Activated CD8-positive, alpha-beta memory T cell treated with anti-CD3 and anti-CD28 coated beads for 48 hours (primary cell): Measurements from ENCODE around the gene DGKQ.
"Not testable (repeated sequence)": the region's sequence is repeated elsewhere in the genome, so short reads cannot be mapped to it uniquely, and the experiment has no call there.

Experiments used
- DNase-seq, 3 experiments: peaks; one replicate each; pipeline ENCODE4 v3.0.0-alpha.2; 2020; ENCODE audit warnings: low read depth in 2 of 3, low spot score in 2 of 3

The DGKQ gene

DNA sequence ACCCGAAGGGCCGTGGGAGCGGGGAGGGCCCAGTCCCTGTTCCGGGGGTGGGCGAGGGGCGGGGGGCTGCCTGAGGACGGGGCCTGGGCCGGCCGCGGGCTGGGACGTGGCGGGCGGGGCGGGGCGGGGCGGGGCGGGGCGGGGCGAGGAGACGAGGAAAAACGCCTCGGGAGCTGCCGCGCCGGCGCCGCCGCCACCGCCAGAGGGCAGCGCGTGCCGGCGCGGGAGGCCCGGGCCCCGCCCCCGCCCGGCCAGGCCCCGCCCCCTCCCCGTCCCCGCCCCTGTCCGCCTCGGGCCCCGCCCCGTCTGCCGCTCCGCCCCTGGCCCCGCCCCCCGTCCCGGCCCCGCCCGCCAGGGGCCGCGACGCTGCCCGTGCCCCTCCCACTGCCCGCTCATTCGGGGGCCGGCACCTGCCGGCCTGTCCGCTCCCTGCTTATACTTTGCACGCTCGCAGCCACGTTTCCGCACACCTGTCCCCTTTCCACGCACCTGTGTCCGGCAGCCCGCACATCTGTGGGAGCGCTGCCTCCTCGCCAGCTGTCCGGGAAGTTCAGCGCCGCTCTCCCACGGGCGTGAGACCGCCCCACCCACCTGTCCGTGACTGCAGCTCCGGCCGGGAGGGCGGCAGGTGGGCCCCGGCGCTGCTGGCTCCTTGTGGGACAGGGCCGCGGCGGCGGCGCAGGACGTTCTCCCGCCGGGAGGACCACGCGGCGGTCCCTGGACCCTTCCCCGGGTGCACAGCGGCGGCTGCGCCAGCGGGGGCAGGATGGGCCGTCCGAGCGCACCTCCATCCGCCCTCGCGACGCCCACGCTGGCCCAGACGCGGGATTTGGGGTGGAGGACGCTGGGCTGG is 36.4 kb upstream of the DGKQ start:
- peak; percentile 52 to 60 (median 55) for DNase-seq

DNA sequence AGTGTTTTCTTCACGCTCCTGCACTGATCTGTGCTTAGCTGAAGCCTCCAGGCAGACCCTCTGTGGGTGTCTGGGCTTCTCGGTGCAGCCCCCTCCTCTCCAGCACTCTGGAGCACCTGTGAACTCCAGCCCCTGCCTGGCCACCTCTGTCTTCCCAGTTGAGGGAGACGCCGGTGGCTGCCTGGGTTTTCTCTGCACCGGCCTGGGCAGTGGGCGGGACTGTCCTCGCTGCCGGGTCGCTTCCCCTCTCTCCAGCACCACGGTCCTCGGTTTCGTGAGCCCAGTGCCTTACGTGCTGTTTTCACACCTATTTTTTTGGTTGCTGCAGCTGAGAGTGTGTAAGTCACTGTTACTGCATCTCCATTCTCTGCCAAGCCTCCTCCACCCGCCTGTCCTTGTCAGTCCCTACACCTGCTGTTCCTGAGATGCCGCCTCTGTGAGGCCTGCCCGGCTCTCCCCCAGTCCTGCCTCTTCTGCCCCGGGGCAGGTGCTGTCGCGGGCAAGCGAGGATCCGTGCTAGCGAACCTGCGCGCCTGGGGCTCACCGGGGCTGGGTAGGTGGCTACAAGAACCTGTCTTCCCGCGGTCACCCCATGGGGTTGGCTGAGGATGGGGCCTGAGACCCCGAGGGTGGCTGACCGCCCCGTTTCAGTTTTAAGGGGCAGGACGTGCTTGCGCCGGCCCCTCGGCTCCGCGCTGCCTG is 35.6 kb upstream of the DGKQ start:
- DNase-seq, result no peak

DNA sequence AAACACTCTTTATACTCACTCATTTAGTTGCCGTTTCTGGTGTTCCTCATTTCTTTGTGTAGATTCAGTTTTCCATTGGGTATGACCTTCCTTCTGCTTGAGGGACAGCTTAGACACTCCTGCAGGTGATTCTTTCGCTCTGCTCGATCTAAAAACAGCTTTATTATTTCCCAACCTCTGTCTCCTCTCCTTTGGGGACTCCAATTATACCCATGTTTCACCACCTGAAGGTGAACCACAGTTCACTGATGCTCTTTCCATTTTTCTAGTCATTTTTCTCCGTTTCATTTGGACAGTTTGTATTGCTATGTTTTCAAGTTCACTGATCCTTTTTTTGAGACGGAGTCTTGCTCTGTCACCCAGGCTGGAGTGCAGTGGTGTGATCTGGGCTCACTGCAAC is 33.5 kb upstream of the DGKQ start:
- no peak for DNase-seq

DNA sequence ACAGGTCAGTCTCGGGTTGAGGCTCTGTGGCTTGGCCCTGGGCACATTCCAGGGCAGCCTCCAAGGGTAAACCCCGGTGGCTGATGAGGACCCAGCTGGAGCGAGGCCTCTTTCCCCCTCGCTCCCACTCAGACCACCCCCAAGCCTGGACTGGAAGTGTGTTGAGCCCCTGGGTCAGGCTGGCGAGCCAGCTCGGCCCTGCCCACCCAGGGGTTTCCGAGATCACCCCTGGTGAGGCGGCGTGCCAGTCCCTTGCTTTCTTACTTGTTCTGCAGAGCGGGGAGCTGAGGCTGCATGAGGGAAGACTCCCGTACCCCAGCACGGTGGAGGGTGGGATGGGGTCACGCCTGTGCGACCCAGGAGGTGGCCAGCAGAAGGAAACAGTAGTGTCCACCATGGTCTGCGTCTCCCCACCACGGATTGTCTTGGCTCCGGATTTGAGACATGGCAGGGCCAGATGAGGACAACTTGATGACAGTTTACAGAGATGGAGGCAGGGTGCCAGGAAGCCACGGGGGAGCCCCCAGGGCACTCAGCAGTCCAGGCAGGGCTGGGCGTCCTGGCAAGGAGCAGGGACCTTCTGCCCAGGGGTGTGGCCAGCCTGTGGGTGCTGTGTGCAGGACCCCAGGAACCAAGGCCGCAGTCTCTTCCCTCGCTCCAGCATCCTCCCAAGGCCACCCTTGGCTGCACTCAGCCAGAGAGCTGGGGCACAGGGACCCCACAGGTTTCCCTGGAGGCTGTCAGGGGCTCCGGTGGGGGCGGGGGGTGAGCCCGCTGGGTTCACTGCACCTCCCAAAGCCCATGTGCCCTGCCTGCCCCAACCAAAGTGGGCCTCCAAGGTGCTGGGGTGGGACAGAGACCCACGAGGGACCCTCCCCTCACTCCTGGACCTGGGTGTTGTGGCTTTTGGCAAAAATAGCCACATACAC is 31.5 kb upstream of the DGKQ start:
- DNase-seq, result no peak

DNA sequence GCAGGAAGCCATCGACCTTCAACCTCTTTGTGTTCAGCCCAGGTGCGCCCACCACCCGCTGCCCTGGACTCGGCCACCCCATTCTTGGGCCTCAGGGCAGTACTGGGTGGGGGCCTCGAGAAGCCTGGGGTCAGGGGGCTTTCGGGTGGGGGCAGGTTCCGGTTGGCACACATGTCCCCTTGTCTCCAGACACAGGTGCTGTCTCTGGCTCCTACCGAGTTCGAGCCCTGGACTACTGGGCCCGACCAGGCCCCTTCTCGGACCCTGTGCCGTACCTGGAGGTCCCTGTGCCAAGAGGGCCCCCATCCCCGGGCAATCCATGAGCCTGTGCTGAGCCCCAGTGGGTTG is 30.7 kb upstream of the DGKQ start:
- DNase-seq, result no peak

DNA sequence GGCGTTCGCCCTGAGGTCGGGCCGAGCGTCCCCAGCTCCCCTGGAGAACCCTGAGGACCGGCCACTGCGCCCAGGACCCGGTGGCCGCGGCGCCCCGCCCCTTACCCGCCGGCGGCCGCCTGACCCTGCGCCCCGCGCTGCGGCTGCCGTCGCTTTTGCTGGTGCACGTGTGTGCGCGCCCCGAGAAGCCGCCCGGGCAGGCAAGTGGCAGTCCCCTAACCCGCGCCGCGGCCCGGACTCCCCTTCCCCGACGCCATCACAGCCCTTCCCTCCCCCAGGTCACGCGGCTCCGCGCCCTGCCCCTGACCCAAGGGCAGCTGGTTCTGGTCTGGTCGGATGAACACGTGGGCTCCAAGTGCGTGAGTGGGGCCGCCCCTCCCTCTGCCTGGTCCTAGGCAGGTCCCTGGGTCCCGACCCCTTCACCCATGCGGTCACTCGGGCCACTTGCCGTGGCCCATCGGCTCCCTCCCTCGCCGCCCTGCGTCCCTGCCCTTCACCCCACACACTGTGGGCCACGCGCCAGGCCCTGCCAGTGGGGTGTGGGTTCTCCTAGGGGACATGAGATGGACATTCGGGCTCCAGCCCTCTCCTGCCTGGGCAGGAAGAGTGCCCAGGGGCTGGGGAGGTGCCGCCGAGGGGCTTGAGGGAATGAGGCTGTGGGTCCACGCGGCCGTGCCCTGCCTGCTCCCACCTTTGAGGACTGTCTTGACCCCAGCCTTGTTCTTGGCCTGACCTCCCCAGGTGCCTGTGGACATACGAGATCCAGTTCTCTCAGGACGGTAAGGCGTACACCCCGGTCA is 30.1 kb upstream of the DGKQ start:
- no peak for DNase-seq

DNA sequence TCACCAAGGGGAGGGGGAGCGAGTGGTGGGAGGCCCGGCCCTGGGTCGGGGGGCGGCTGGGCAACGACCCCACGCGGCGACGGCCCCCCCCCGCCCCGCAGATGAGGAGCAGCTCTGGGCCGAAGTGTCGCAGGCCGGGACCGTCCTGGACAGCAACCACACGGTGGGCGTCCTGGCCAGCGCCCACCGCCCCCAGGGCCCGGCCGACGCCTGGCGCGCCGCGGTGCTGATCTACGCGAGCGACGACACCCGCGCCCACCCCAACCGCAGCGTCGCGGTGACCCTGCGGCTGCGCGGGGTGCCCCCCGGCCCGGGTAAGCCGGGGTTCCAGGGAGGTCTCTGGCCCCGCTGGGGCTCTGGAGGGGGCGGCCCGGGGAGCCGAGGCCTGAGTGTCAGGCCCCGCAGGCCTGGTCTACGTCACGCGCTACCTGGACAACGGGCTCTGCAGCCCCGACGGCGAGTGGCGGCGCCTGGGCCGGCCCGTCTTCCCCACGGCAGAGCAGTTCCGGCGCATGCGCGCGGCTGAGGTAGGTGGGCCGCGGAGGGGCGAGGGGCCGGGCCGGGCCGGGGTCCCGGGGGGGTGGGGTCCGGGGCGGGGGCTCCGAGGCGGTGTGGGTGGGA is 29.4 kb upstream of the DGKQ start:
- DNase-seq, result no peak

DNA sequence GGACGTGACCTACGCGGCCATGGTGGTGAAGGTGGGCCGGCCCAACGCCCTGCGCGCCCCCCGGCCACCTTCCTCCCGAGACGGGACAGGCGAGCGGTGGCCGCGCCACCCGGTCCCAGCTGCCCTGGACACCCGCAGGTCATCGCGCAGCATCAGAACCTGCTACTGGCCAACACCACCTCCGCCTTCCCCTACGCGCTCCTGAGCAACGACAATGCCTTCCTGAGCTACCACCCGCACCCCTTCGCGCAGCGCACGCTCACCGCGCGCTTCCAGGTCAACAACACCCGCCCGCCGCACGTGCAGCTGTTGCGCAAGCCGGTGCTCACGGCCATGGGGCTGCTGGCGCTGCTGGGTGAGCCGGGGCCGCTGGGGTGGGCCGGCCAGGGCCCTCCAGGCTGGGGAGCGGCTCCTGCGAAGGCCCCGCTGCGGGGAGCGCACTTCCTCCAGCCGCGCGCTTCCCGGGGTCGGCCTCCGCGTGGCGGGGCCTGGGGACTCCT is 28.8 kb upstream of the DGKQ start:
- DNase-seq, result no peak

DNA sequence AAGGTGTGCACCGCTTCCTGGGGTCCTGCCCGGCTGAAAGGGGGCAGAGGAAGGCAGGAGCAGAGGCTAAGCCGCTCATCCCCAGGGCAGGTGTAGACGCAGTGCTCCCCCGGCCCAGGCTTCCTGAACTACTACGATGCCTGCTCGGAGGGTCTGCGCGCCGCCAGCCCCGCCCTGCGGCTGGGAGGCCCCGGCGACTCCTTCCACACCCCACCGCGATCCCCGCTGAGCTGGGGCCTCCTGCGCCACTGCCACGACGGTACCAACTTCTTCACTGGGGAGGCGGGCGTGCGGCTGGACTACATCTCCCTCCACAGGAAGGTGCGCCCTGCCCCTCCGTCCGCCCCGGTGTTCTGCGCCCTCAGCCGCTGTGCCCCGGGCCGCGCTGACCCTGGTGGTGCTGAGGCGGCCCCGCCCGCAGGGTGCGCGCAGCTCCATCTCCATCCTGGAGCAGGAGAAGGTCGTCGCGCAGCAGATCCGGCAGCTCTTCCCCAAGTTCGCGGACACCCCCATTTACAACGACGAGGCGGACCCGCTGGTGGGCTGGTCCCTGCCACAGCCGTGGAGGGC is 28.3 kb upstream of the DGKQ start:
- no peak for DNase-seq

DNA sequence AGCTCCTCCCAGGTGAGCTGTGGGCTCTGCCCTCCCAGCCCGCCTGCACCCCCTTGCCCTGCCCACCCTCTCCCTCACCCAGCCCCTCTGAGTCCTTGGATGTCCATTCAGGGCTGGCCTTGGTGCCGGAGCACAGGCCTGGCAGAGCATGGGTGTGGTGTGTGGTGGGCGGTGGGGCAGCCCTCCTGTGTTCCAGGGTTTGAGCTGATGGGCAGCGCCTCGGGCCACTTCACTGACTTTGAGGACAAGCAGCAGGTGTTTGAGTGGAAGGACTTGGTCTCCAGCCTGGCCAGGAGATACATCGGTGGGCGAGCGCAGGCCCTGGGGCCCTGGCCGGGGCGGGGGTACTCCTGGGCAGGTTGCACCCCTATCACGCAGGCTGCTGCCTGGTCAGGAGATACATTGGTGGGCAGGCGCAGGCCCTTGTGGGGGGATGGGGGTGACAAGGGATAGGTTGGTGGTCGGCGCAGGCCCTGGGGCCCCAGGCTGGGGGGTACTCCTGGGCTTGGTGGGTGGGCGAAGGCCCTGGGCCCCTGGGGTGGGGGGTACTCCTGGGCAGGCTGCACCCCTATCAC is 27.4 kb upstream of the DGKQ start:
- no peak for DNase-seq

DNA sequence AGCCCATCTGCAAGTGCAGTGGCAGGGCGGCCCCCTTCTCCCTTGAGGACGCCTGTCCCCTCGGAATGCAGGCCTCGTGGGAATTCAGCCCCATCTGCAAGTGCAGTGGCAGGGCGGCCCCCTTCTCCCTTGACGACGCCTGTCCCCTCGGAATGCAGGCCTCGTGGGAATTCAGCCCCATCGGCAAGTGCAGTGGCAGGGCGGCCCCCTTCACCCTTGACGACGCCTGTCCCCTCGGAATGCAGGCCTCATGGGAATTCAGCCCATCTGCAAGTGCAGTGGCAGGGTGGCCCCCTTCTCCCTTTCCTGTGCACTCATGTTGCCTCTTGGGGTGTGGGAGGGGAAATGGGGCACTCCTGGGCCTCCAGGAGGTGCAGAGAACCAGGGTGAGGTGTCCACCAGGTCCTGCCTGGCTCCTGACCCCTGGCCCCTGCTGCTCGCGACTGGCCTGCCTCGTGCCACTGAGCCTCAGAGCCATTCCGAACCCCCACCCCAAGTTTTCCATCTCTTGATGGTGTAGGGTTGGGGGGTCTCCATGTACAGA is 26.6 kb upstream of the DGKQ start:
- no peak for DNase-seq

DNA sequence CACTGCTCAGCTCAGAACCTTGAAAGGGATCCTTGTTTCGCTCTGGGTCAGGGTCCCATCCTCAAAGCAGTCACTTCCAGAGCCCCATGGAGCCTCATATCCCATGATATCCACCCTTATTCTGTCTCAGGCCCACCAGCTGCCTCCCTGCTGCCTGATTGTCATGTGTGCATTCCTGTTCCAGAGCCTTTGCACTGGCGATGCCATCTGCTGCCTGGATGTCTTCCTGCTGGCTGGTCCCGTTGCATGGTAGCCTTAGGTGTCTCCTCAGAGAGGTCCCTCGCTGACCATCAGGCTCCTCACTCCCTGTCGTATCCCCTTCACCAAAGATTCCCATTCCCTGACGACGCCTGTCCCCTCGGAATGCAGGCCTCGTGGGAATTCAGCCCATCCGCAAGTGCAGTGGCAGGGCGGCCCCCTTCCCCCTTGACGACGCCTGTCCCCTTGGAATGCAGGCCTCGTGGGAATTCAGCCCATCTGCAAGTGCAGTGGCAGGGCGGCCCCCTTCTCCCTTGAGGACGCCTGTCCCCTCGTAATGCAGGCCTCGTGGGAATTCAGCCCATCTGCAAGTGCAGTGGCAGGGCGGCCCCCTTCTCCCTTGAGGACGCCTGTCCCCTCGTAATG is 26.0 kb upstream of the DGKQ start:
- not testable (repeated sequence) for DNase-seq

DNA sequence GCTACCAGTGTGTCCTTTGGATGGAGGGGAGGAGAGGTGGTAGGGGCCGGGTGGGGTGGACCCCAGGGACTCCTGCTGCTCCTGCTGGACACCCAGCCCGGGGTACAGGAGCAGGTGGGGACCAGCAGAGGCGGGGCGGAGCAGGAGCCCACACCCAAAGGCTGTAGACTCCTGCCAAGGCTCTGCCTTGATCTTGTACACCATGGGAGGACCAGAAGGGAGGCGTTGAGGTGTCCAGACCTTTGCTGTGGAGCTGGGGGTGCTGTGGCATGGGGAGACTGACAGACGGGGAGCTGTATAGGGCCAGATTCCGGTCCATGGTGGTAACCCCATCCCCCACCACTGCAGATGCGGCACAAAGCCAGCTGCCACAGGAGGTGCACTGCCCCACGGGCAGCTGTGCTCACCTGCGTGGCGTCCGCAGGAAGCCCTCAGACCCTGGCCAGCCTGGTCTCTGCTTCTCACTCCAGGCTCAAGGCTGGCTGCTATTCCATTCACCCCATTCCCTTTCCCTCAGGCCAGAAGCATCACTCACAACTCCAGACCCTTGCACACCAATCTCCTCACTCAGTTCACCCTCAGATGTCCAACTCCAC is 24.8 kb upstream of the DGKQ start:
- no peak for DNase-seq

DNA sequence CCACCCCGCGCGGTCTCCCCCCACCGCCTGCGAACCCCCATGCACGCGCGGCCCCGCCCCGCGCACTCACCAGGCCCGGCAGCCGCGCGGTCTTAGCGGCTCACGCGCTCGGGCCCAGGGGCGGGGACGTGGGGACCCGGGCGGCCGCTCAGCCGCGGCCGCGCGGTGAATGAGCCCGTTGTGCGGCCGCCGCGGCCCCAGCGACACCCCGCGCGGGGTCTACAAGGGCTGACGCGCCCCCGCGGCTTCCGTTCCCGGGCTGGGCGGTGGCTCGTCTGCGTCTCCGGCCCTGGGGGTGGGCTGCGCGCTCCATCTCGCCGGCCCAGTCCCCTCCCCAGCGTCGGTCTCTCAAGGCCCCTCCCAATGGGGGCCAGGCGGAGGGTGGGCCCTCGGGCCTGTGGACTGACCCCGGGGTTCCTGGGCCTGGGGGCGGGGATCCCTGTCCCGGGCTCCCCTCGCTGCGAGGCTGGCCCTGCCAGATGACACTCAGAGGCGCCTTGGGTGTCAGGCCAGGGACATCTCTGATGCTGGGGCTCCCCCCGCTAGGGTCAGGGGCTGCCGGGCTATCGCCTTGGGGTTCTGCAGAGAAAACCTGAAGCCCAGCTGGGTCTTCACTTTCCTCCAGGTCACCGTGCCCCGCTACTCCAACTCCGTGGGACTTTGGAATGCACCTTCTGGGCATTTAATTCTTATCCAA is 24.2 kb upstream of the DGKQ start:
- no peak for DNase-seq

DNA sequence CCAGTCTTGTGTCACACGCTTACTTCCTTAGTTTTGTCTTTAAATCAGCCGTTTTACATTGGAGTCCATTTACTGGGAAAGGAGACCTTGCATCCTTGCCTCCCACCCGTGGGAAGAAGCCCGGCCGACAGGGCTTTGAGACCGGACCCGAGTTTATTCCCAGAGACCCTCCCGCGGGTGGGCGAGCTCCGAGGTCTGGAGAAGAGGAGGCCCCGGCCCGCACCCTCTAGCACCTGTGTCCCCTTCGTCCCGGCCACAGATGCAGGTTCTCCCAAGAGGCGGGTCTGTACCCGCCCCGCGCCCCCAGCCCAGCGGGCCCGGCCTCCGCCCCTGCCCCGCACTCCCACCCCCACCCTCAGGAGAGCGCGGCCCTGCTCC is 23.6 kb upstream of the DGKQ start:
- no peak for DNase-seq

DNA sequence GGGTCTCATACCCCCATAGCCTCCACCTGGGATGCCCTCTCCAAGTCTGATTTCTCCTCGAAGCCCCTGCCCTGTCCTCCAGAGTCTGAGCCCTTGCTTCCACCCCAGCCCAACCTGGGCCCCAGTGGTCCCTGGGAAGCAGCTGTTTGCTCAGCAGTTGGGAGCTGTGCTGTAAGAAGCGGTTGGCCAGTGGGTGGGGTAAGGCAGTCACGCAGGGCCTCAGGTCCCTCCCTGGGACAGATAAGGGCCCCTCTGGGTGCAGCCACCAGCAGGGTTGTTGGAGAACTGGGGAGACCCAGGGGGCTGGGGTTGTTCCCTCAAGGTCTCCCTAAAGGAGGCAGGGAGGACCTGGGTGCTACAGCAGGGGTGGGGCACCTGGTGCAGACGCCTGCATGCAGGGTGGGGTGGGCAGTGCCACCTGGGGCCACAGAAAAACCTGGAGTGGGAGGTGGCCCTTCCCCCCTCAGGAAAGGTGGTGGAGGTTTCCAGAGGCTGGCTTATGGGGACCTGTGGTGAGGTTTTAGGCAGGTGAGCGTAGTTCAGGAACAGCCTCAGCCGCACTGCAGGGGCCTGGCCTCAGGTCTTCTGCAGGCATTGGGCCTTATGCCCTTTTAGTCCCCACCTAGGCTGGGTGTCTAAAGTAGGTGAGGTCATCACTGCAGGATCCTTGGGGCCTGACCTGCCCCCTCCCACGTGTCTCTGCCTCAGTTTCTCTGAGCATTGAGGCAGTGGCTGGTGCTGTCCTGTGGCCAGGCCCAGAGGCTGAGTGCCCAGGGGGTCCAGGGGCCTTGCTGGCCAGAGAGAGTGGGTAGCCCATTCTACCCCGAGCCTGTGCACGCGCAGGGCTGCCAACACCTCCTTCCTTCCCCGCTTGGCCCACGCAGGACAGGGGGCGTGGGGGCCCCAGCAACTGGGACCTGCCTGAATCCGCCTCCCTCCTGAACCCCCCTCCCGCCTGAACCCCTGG is 22.9 kb upstream of the DGKQ start:
- DNase-seq, result no peak
